SK-N-SH treated with all-trans-retinoic acid at 6 μM for 48 hours (cell line): Measurements from ENCODE around the gene ANP32A.
A peak's percentile ranks its signal among the peaks of the same experiment; 100 is the strongest.
"Not testable (repeated sequence)": the region's sequence is repeated elsewhere in the genome, so short reads cannot be mapped to it uniquely, and the experiment has no call there.

Experiments used
- ATAC-seq: fragments of 200-7000 bp; cut with Tn5 transposase; 3 replicates; pipeline ENCODE4 v1.9.1; 2020; ENCODE audit warnings: mild to moderate bottlenecking, moderate library complexity
- ARNTL ChIP-seq: fragments of 450-650 bp; formaldehyde crosslinking; IDR thresholded peaks from 2 replicates; pipeline ENCODE4 v1.5.0; 2020; ENCODE audit warnings: low read depth, mild to moderate bottlenecking, moderate library complexity, borderline replicate concordance
- BACH2 ChIP-seq: fragments of 250-450 bp; sonication (Bioruptor Pico); IDR thresholded peaks from 2 replicates; pipeline ENCODE4 v1.9.0; 2021; ENCODE audit warnings: mild to moderate bottlenecking, borderline replicate concordance
- CSRNP3 ChIP-seq: fragments of 250-450 bp; sonication (Bioruptor Pico); IDR thresholded peaks from 2 replicates; pipeline ENCODE4 v1.5.1; 2021; ENCODE audit warnings: mild to moderate bottlenecking, moderate library complexity
- ESRRG ChIP-seq: fragments of 250-450 bp; sonication (Bioruptor Pico); IDR thresholded peaks from 2 replicates; pipeline ENCODE4 v1.6.1; 2021; ENCODE audit warnings: mild to moderate bottlenecking
- GLIS3 ChIP-seq: fragments of 250-450 bp; sonication (Bioruptor Pico); IDR thresholded peaks from 2 replicates; pipeline ENCODE4 v1.5.0; 2020; ENCODE audit warnings: mild to moderate bottlenecking, moderate library complexity
- ISL1 ChIP-seq: fragments of 250-450 bp; sonication (Bioruptor Pico); IDR thresholded peaks from 2 replicates; pipeline ENCODE4 v2.1.2; 2022; ENCODE audit warnings: mild to moderate bottlenecking, moderate library complexity
- OSR1 ChIP-seq: fragments of 250-450 bp; sonication (Bioruptor Pico); IDR thresholded peaks from 2 replicates; pipeline ENCODE4 v1.8.0; 2022; ENCODE audit warnings: moderate library complexity, mild to moderate bottlenecking, inconsistent platforms
- PATZ1 ChIP-seq: fragments of 250-450 bp; sonication (Bioruptor Pico); IDR thresholded peaks from 2 replicates; pipeline ENCODE4 v1.8.0; 2020; ENCODE audit warnings: mild to moderate bottlenecking, moderate library complexity, borderline replicate concordance
- POU6F1 ChIP-seq: fragments of 250-450 bp; sonication (Bioruptor Pico); IDR thresholded peaks from 2 replicates; pipeline ENCODE4 v1.8.0; 2021; ENCODE audit warnings: low read depth, mild to moderate bottlenecking, moderate library complexity, borderline replicate concordance
- PPARA ChIP-seq: fragments of 250-450 bp; sonication (Bioruptor Pico); IDR thresholded peaks from 2 replicates; pipeline ENCODE4 v1.5.0; 2020; ENCODE audit warnings: mild to moderate bottlenecking, borderline replicate concordance
- ZNF565 ChIP-seq: fragments of 450-650 bp; formaldehyde crosslinking; conservative IDR thresholded peaks from 2 replicates; pipeline ENCODE4 v1.5.0; 2020; ENCODE audit warnings: low read depth, mild to moderate bottlenecking, moderate library complexity
- ZNF70 ChIP-seq: fragments of 450-650 bp; formaldehyde crosslinking; IDR thresholded peaks from 2 replicates; pipeline ENCODE4 v1.5.0; 2020; ENCODE audit warnings: mild to moderate bottlenecking, moderate library complexity
- ZNF8 ChIP-seq: fragments of 450-650 bp; formaldehyde crosslinking; IDR thresholded peaks from 2 replicates; pipeline ENCODE4 v1.5.0; 2020; ENCODE audit warnings: mild to moderate bottlenecking, moderate library complexity

Gene ANP32A

GRCh38 chr15:68820295-68821189 lies at the start of gene ANP32A:
ANP32A (minus strand) TSS chr15:68820895; CDS start chr15:68820751, 144 bp downstream.
- TF ChIP-seq PATZ1 (CRISPR knock-in tag) (peak; percentile 88), PPARA (no peak)
- peak; percentile 81 for ATAC-seq

- TF ChIP-seq CSRNP3 (CRISPR knock-in tag) (no peak), POU6F1 (CRISPR knock-in tag) (no peak), ZNF70 (no peak), ZNF8 (CRISPR knock-in tag) (no peak), BACH2 (CRISPR knock-in tag) (no peak)
- ATAC-seq: no peak
These were observed 47.6 kb upstream of the ANP32A start for GRCh38 chr15:68868296-68868695.

GRCh38 chr15:68862415-68862814 lies 41.7 kb upstream of the ANP32A start:
- no peak for TF ChIP-seq ESRRG
- TF ChIP-seq CSRNP3 (CRISPR knock-in tag): no peak
- no peak for TF ChIP-seq ARNTL (CRISPR knock-in tag)
- TF ChIP-seq POU6F1 (CRISPR knock-in tag): no peak
- TF ChIP-seq, all 23 proteins: peak for 0

GRCh38 chr15:68858666-68859065 lies 38.0 kb upstream of the ANP32A start:
- not testable (repeated sequence) for ATAC-seq

More at GRCh38 chr15:68862415-68862814, 41.7 kb upstream of the ANP32A start:
- ATAC-seq: no peak

GRCh38 chr15:68857443-68857842 lies 36.7 kb upstream of the ANP32A start:
- ATAC-seq: not testable (repeated sequence)

GRCh38 chr15:68852461-68852860 lies 31.8 kb upstream of the ANP32A start:
- no peak for ATAC-seq
- TF ChIP-seq ISL1 (CRISPR knock-in tag) (no peak), PATZ1 (CRISPR knock-in tag) (no peak), ZNF565 (CRISPR knock-in tag) (no peak), OSR1 (CRISPR knock-in tag) (no peak), PPARA (no peak), ESRRG (no peak), GLIS3 (no peak), BACH2 (CRISPR knock-in tag) (no peak), POU6F1 (CRISPR knock-in tag) (no peak)
